Astrocyte (in vitro differentiated cells and primary cell): ENCODE measurements around the gene ESRRA. TPM values are rescaled to one million over a fixed set of nuclear protein-coding genes. Genes with fewer than 3 reads are reported as not detected.

Source experiments
- DNase-seq: peaks from one replicate; pipeline ENCODE4 v3.0.0-alpha.2; 2010; ENCODE audit warnings: low read depth
- FAIRE-seq: peaks from 2 replicates; lab custom pipeline; 2011; peaks lifted over from hg19 to GRCh38; lab: Jason Lieb, UNC
- H2AFZ ChIP-seq: 2 replicates; pipeline ENCODE4 v1.6.0; 2012; ENCODE audit warnings: low read depth, low read length, inconsistent platforms
- H3K27ac ChIP-seq: 2 replicates; pipeline ENCODE4 v1.5.1; 2011; ENCODE audit warnings: low read depth, low read length, inconsistent platforms
- H3K27me3 ChIP-seq: 2 replicates; pipeline ENCODE4 v1.6.0; 2011; ENCODE audit warnings: low read length, inconsistent platforms; ENCODE audit not compliant: insufficient read depth
- H3K36me3 ChIP-seq: 2 replicates; pipeline ENCODE4 v1.5.1; 2011; ENCODE audit warnings: low read length, inconsistent platforms; ENCODE audit not compliant: insufficient read depth
- H3K4me1 ChIP-seq: 2 replicates; pipeline ENCODE4 v1.5.1; 2011; ENCODE audit warnings: low read length, inconsistent platforms; ENCODE audit not compliant: insufficient read depth
- H3K4me2 ChIP-seq: 2 replicates; pipeline ENCODE4 v1.6.0; 2012; ENCODE audit warnings: low read length, inconsistent platforms
- H3K4me3 ChIP-seq: 2 replicates; pipeline ENCODE4 v1.5.1; 2011; ENCODE audit warnings: low read depth, mild to moderate bottlenecking, low read length, inconsistent platforms; ENCODE audit not compliant: insufficient read depth
- H3K79me2 ChIP-seq: 2 replicates; pipeline ENCODE4 v1.6.0; 2012; ENCODE audit warnings: mild to moderate bottlenecking, low read length, inconsistent platforms; ENCODE audit not compliant: insufficient read depth
- H3K9ac ChIP-seq: 2 replicates; pipeline ENCODE4 v1.6.0; 2012; ENCODE audit warnings: mild to moderate bottlenecking, low read length, inconsistent platforms
- H3K9me3 ChIP-seq: 2 replicates; pipeline ENCODE4 v1.5.1; 2012; ENCODE audit warnings: low read depth, mild to moderate bottlenecking, low read length, inconsistent platforms; ENCODE audit not compliant: insufficient read depth
- H4K20me1 ChIP-seq: 2 replicates; pipeline ENCODE4 v1.6.0; 2012; ENCODE audit warnings: low read length, inconsistent platforms; ENCODE audit not compliant: insufficient read depth
- H3K27ac Mint-ChIP-seq: one replicate; pipeline ENCODE4 v1.8.0; 2021; ENCODE audit warnings: mild to moderate bottlenecking, mixed read lengths; ENCODE audit not compliant: unreplicated experiment
- H3K27me3 Mint-ChIP-seq: one replicate; pipeline ENCODE4 v1.8.0; 2021; ENCODE audit warnings: low read depth, mixed read lengths; ENCODE audit not compliant: unreplicated experiment
- H3K36me3 Mint-ChIP-seq: one replicate; pipeline ENCODE4 v1.8.0; 2021; ENCODE audit warnings: low read depth, mixed read lengths; ENCODE audit not compliant: unreplicated experiment
- H3K4me1 Mint-ChIP-seq: one replicate; pipeline ENCODE4 v1.8.0; 2021; ENCODE audit warnings: low read depth, mixed read lengths; ENCODE audit not compliant: unreplicated experiment
- H3K4me3 Mint-ChIP-seq: one replicate; pipeline ENCODE4 v1.8.0; 2021; ENCODE audit warnings: mild to moderate bottlenecking, moderate library complexity, mixed read lengths; ENCODE audit not compliant: unreplicated experiment
- H3K9me3 Mint-ChIP-seq: one replicate; pipeline ENCODE4 v1.8.0; 2021; ENCODE audit warnings: mild to moderate bottlenecking, mixed read lengths; ENCODE audit not compliant: unreplicated experiment
- EZH2 ChIP-seq: IDR thresholded peaks from 2 replicates; pipeline ENCODE4 v1.6.1; 2012; ENCODE audit warnings: mild to moderate bottlenecking, low read length, inconsistent platforms; ENCODE audit not compliant: insufficient read depth
- total RNA-seq: library from RNA; stranded (reverse); gene quantifications from 2 replicates; pipeline ENCODE4 v1.2.1, GENCODE V29; 2021
- TF ChIP-seq, protein P1 (sequence below): IDR thresholded peaks from 2 replicates; pipeline ENCODE4 v1.5.1; 2011; ENCODE audit warnings: low read depth, mild to moderate bottlenecking, inconsistent platforms, low read length, moderate library complexity; ENCODE audit not compliant: insufficient read depth

ESRRA gene
- total RNA-seq, 1 donor from 2014 or later, result 26.3 TPM

DNA sequence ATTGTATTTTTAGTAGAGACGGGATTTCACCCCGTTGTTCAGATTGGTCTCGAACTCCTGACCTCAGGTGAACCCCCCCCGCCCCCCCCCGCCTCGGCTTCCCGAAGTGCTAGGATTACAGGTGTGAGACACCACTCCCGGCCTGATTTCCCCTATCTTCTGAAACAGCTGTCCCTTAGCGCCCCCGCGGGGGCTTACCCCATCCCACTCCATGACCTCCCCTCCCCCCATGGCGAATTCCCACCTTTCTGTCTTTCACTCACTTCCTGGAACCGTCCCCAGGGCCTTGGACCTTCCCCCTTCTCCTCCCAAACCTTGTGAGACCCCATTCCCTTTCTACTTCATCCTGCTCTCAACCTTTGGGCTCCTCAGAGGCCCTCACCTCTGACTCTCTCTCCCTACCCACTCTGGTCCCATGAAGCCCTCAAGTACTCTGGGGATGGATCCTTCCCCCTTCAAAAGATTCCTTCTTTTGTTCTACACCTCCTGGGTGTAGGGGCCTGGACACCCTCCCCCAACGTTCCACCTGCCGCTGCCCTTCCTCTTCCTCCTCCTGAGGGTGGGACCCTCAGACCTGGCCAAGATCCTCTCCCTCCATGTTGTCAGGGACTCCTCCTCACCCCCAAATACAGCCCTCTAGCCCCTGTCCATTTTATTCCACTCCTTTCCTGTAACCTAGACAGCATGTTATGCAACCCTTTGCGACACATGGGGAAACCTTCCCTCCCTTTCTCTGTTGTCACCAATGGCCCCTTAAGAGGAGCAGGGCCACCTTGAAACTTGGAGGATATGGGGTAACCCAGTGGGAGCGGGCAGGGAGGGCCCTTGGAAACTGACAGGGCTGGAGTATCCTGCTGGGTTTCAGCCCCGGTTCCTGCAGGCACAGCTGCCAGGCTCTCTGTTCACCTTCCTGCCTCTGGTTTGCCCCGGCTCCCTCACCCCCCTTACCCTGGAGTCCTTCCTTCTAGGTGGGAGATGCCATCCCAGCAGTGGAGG lies 13.7 kb downstream of the ESRRA start:
- Histone ChIP-seq H3K79me2 (peaks cover 28% of the 10 kb centered on the region), H4K20me1 (peaks cover 28% of the 10 kb centered on the region), H3K9me3 (no peaks in the 10 kb centered on the region), H3K4me2 (peak overlapping the region; percentile 99), H3K36me3 (peaks cover 3% of the 10 kb centered on the region), H3K4me1 (peaks cover 7% of the 10 kb centered on the region), H3K27me3 (no peaks in the 10 kb centered on the region), H2AFZ (no peak overlapping the region), H3K9ac (peak overlapping the region; percentile 91), H3K27ac (no peak overlapping the region), H3K4me3 (peak overlapping the region; percentile 84)
- no peak for FAIRE-seq
- Mint-ChIP-seq H3K27ac (peak overlapping the region; percentile 91), H3K36me3 (peaks cover 22% of the 10 kb centered on the region), H3K27me3 (no peaks in the 10 kb centered on the region), H3K9me3 (no peaks in the 10 kb centered on the region), H3K4me3 (peak overlapping the region; percentile 96), H3K4me1 (peaks cover 23% of the 10 kb centered on the region)
- TF ChIP-seq, protein P1, sequence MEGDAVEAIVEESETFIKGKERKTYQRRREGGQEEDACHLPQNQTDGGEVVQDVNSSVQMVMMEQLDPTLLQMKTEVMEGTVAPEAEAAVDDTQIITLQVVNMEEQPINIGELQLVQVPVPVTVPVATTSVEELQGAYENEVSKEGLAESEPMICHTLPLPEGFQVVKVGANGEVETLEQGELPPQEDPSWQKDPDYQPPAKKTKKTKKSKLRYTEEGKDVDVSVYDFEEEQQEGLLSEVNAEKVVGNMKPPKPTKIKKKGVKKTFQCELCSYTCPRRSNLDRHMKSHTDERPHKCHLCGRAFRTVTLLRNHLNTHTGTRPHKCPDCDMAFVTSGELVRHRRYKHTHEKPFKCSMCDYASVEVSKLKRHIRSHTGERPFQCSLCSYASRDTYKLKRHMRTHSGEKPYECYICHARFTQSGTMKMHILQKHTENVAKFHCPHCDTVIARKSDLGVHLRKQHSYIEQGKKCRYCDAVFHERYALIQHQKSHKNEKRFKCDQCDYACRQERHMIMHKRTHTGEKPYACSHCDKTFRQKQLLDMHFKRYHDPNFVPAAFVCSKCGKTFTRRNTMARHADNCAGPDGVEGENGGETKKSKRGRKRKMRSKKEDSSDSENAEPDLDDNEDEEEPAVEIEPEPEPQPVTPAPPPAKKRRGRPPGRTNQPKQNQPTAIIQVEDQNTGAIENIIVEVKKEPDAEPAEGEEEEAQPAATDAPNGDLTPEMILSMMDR, result no peak
- TF ChIP-seq EZH2, result no peak
- DNase-seq, result no peak

DNA sequence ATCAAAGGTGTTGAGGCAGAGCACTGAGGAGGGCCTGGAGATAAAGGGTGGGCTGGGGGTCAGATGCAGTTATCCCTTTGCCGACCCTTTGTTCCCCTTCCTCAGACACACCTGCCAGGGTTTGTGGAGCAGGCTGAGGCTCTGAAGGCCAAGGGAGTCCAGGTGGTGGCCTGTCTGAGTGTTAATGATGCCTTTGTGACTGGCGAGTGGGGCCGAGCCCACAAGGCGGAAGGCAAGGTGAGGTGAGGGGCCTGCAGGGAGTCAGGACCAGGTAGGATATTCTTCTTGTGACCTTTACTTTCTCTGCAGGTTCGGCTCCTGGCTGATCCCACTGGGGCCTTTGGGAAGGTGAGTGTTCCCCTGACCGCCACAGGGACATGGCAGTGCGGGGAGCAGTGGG lies 15.2 kb downstream of the ESRRA start:
- no peak for FAIRE-seq
- Mint-ChIP-seq H3K4me3 (peak overlapping the region; percentile 28), H3K27me3 (no peaks in the 10 kb centered on the region)

More for the DNA sequence above, 15.2 kb downstream of the ESRRA start:
- H3K9ac ChIP-seq, result no peak overlapping the region
- H3K9me3 ChIP-seq, result no peaks in the 10 kb centered on the region
- DNase-seq, result no peak
- no peak overlapping the region for H2AFZ ChIP-seq
- peaks cover 7% of the 10 kb centered on the region for H3K4me1 ChIP-seq
- H3K27me3 ChIP-seq, result no peaks in the 10 kb centered on the region
- peaks cover 25% of the 10 kb centered on the region for H3K79me2 ChIP-seq
- H3K4me2 ChIP-seq, result no peak overlapping the region
- Mint-ChIP-seq H3K36me3 (peaks cover 18% of the 10 kb centered on the region), H3K27ac (peak overlapping the region; percentile 66), H3K9me3 (no peaks in the 10 kb centered on the region), H3K4me1 (peaks cover 24% of the 10 kb centered on the region)
- peaks cover 3% of the 10 kb centered on the region for H3K36me3 ChIP-seq
- H3K4me3 ChIP-seq, result no peak overlapping the region
- TF ChIP-seq, protein P1, result no peak
- TF ChIP-seq EZH2, result no peak
- peaks cover 28% of the 10 kb centered on the region for H4K20me1 ChIP-seq
- H3K27ac ChIP-seq, result no peak overlapping the region
